T-helper 22 cell (primary cell): ENCODE measurements around the gene KLK10.

ENCODE experiments used
- DNase-seq: peaks from one replicate; pipeline ENCODE4 v3.0.0-alpha.2; 2020; ENCODE audit warnings: low read depth

The KLK10 gene

GRCh38 chr19:50967929-50968715 lies 51.4 kb downstream of the KLK10 start:
- DNase-seq, result no peak

DNA sequence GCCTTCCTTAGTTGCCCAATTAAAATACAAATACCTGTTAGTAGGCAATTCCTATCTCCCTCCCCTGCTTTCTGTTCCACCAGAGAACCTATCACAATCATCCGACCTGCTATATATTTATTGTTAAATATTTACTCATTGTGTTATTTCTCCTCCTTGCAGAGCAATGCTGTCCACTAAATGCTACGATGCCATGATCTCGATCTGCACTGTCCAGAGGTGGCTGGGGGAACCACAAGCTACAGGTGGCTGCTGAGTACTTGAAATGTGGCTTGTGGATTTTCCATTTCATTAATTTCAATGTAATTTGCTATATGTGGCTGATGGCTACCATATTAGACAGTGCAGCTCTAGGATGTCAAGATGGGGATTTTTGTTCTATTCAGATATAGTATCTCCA lies 55.2 kb downstream of the KLK10 start:
- DNase-seq, result no peak

DNA sequence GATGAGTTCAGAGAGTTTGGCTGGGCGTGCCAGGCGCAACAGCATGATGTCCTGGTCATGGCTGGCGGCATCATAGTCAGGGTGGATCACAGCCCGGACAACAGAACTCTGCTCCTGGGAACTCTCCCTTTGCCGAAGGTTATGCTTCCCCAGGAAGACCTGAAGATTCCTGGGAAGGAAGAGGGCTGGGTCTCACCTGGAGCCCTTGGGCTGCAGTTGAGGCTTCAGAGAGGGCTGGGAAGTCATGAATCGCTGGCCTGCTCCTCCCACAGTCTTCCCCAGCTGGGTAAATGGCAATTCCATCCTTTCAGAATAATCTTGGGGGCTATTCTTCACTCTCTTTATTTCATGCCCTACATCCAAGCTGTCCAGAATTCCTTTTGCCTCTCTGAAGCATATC lies 56.1 kb downstream of the KLK10 start:
- DNase-seq, result no peak
